Endothelial cell of umbilical vein (primary cell): ENCODE data around the gene TOMM40L. TPM values are rescaled to one million over a fixed set of nuclear protein-coding genes. Genes with fewer than 3 reads are reported as not detected.

Experiments used
- BruUV-seq: library from RNA; stranded (reverse); fragments of 400-500 nt; replicated peaks from 2 replicates; lab custom pipeline; 2021; lab: Mats Ljungman, UMichigan
- CTCF ChIA-PET: fragments of 300-600, 350-600 bp; sonication (Branson Sonifier 250); formaldehyde crosslinking; loops from one replicate; lab custom pipeline; 2021; ENCODE audit warnings: antibody characterized with exemption, inconsistent platforms; lab: Charles Lee
- POLR2A ChIA-PET: fragments of 300-600, 350-600 bp; sonication (Branson Sonifier 250); formaldehyde crosslinking; loops from one replicate; lab custom pipeline; 2021; ENCODE audit warnings: antibody characterized with exemption, inconsistent platforms; lab: Charles Lee
- DNase-seq: peaks from one replicate; pipeline ENCODE4 v3.0.0-alpha.2; 2011; ENCODE audit warnings: low read depth, low spot score
- FAIRE-seq: peaks from 2 replicates; lab custom pipeline; 2011; peaks lifted over from hg19 to GRCh38; lab: Jason Lieb, UNC
- H2AFZ ChIP-seq: 2 replicates; pipeline ENCODE4 v1.6.0; 2012; ENCODE audit warnings: low read depth, low read length, control low read depth, inconsistent platforms
- H3K27ac ChIP-seq: 2 replicates; pipeline ENCODE4 v1.5.1; 2011; ENCODE audit warnings: low read depth, mild to moderate bottlenecking, control low read depth, low read length, moderate library complexity; ENCODE audit not compliant: insufficient read depth
- H3K27me3 ChIP-seq, 2 experiments: 2 replicates each; pipeline versions ENCODE4 v1.6.0 to v1.6.1; 2011; ENCODE audit warnings: low read length in 2 of 2, mixed read lengths in 1 of 2; ENCODE audit not compliant: control insufficient read depth in 2 of 2, insufficient read depth in 2 of 2
- H3K36me3 ChIP-seq, 2 experiments: 2 replicates in 1 of 2; 3 replicates in 1 of 2; pipeline ENCODE4 v1.5.1; 2011; ENCODE audit warnings: low read length in 2 of 2, mild to moderate bottlenecking in 1 of 2, moderate library complexity in 1 of 2; ENCODE audit not compliant: control insufficient read depth in 2 of 2, insufficient read depth in 2 of 2; ENCODE audit errors: extremely low read depth in 1 of 2
- H3K4me1 ChIP-seq: 3 replicates; pipeline ENCODE4 v1.5.1; 2011; ENCODE audit warnings: mild to moderate bottlenecking, low read length; ENCODE audit not compliant: control insufficient read depth, insufficient read depth; ENCODE audit errors: extremely low read depth
- H3K4me2 ChIP-seq: 2 replicates; pipeline ENCODE4 v1.6.1; 2011; ENCODE audit warnings: low read length, control low read depth, mixed read lengths; ENCODE audit not compliant: insufficient read depth
- H3K4me3 ChIP-seq, 3 experiments: fragments of 200-600 bp in 1 of 3; sonication (generic), shearing (Covaris generic) in 1 of 3; replicated peaks in 1 of 3; 2 replicates each; pipeline ENCODE4 v1.5.1; 2011 to 2016; ENCODE audit warnings: control low read depth in 3 of 3, low read length in 3 of 3, mild to moderate bottlenecking in 2 of 3, inconsistent platforms in 1 of 3, low read depth in 1 of 3, moderate library complexity in 1 of 3; ENCODE audit not compliant: insufficient read depth in 1 of 3
- H3K79me2 ChIP-seq: 2 replicates; pipeline ENCODE4 v1.6.0; 2012; ENCODE audit warnings: low read length, inconsistent platforms; ENCODE audit not compliant: control insufficient read depth, insufficient read depth
- H3K9ac ChIP-seq: replicated peaks from 2 replicates; pipeline ENCODE3; 2011; ENCODE audit warnings: low read length, control low read depth; ENCODE audit not compliant: insufficient read depth; ENCODE audit errors: extremely low read depth
- H3K9me1 ChIP-seq: replicated peaks from 3 replicates; pipeline ENCODE4 v1.6.0; 2011; ENCODE audit warnings: mild to moderate bottlenecking, low read length; ENCODE audit not compliant: control insufficient read depth, insufficient read depth; ENCODE audit errors: extremely low read depth
- H3K9me3 ChIP-seq: replicated peaks from 2 replicates; pipeline ENCODE4 v1.5.1; 2012; ENCODE audit warnings: low read length, inconsistent platforms; ENCODE audit not compliant: control insufficient read depth, insufficient read depth
- H4K20me1 ChIP-seq: replicated peaks from 2 replicates; pipeline ENCODE3; 2011; ENCODE audit warnings: mild to moderate bottlenecking, low read length; ENCODE audit not compliant: control insufficient read depth, insufficient read depth; ENCODE audit errors: extremely low read depth
- CTCF ChIP-seq, 2 donors: IDR thresholded peaks; 1 replicate in 1 of 2; 2 replicates in 1 of 2; pipeline ENCODE4 v1.5.1; 2011; ENCODE audit warnings: low read length in 2 of 2, mild to moderate bottlenecking in 2 of 2, moderate library complexity in 2 of 2, control low read depth in 1 of 2, inconsistent platforms in 1 of 2, low read depth in 1 of 2; ENCODE audit not compliant: insufficient read depth in 1 of 2; ENCODE audit errors: extremely low read depth in 1 of 2
- EZH2 ChIP-seq: IDR thresholded peaks from 2 replicates; pipeline ENCODE4 v1.6.1; 2012; ENCODE audit warnings: borderline replicate concordance, low read depth, mild to moderate bottlenecking, moderate library complexity, low read length, inconsistent platforms; ENCODE audit not compliant: severe bottlenecking
- FOS ChIP-seq: IDR thresholded peaks from 2 replicates; pipeline ENCODE4 v1.6.1; 2011; ENCODE audit warnings: mild to moderate bottlenecking, low read length, moderate library complexity, borderline replicate concordance; ENCODE audit not compliant: insufficient read depth
- JUN ChIP-seq: IDR thresholded peaks from 2 replicates; pipeline ENCODE4 v1.6.1; 2011; ENCODE audit warnings: borderline replicate concordance, low read depth; ENCODE audit not compliant: insufficient read length, insufficient read depth
- MAX ChIP-seq: IDR thresholded peaks from 2 replicates; pipeline ENCODE4 v1.6.1; 2011; ENCODE audit not compliant: insufficient read depth, insufficient read length
- POLR2A ChIP-seq: IDR thresholded peaks from 2 replicates; pipeline ENCODE4 v1.6.1; 2012; ENCODE audit warnings: low read depth, mild to moderate bottlenecking, control low read depth, low read length
- POLR2AphosphoS5 ChIP-seq: IDR thresholded peaks from 2 replicates; pipeline ENCODE4 v1.6.1; 2012; ENCODE audit warnings: low read depth, mild to moderate bottlenecking, control low read depth, low read length, moderate library complexity; ENCODE audit not compliant: insufficient read depth
- dilution Hi-C: fragments of 300-500 bp; cut with MboI; formaldehyde crosslinking; loops from one replicate; pipeline ENCODE4 v1.15.0; 2019; ENCODE audit warnings: low sequenced_read_pairs; ENCODE audit not compliant: extremely low pct_ligation_motif_present
- intact Hi-C: fragments of 100-400 bp; cut with micrococcal nuclease; formaldehyde crosslinking; loops from one replicate; pipeline ENCODE4 v1.10.0; 2022
- polyA plus RNA-seq, 4 experiments: library from polyadenylated mRNA; depleted of rRNA in 3 of 4; stranded (reverse) in 3 of 4; unstranded in 1 of 4; fragments of >200 nt; gene quantifications; 2 replicates each; pipeline versions ENCODE4 v1.2.1 to v1.2.3, GENCODE V29; 2011 to 2012; ENCODE audit warnings: missing spikeins in 1 of 4
- total RNA-seq: library from RNA; stranded (reverse); gene quantifications from 2 replicates; pipeline ENCODE4 v1.2.3, GENCODE V29; 2021

TOMM40L gene
- total and polyA plus RNA-seq, 2 donors (not counting 3 experiments of a cell fraction or from before 2014, with no cell fraction given), result 18.6 to 18.7 TPM

GRCh38 chr1:161220002-161220401 is 5.9 kb upstream of the TOMM40L start:
- Histone ChIP-seq H3K27ac (no peak overlapping the region), H3K4me3 (no peak overlapping the region), H4K20me1 (no peaks in the 10 kb centered on the region), H3K9me3 (no peaks in the 10 kb centered on the region), H3K27me3 (no peaks in the 10 kb centered on the region), H3K4me2 (no peak overlapping the region), H3K79me2 (no peaks in the 10 kb centered on the region), H3K4me1 (peaks cover 11% of the 10 kb centered on the region), H2AFZ (no peak overlapping the region), H3K9me1 (no peaks in the 10 kb centered on the region), H3K9ac (no peak overlapping the region), H3K36me3 (peaks cover 3 to 4% of the 10 kb centered on the region in 2 experiments)
- FAIRE-seq (no peak), DNase-seq (no peak)
- dilution Hi-C loops (no loop called here), intact Hi-C loops (no loop called here)
- CTCF ChIA-PET, result interaction anchor here (1.0 to 2.1 kb wide), 4 partner anchors 9 to 71 kb away, joined by 3 to 9 read pairs (median 4); no protein-coding TSS in a partner anchor
- POLR2A ChIA-PET, result no interaction called here
- no peak for TF ChIP-seq JUN
- TF ChIP-seq EZH2, result no peak
- no peak for TF ChIP-seq FOS
- no peak for TF ChIP-seq MAX
- no peak for TF ChIP-seq CTCF (IDR thresholded peaks at IDR 0.05; ENCODE audit: extremely low read depth in 1 of 2, insufficient read depth in 1 of 2, low read depth in 1 of 2, low read length in 2 of 2)
- TF ChIP-seq POLR2A, result no peak
- no peak for TF ChIP-seq POLR2AphosphoS5
- no TSS peak for BruUV-seq
